ENCODE data around the gene IQGAP2. TPM values are rescaled to one million over a fixed set of nuclear protein-coding genes. Genes with fewer than 3 reads are reported as not detected.

Gene IQGAP2
- total RNA-seq, 1 donor from 2014 or later: 8.8 TPM

- peaks cover 3% of the 10 kb centered on the region for H3K27me3 Mint-ChIP-seq
- peak overlapping the region; percentile 97 for H3K27ac Mint-ChIP-seq
- H3K36me3 Mint-ChIP-seq (ENCODE audit: low read depth): peaks cover 5% of the 10 kb centered on the region
- peak; percentile 20 for DNase-seq
- intact Hi-C loops (cut with micrococcal nuclease): loop anchor here (2.0 to 10.0 kb wide), 12 partner anchors 63 to 1717 kb away; partner anchors contain the start of genes AGGF1, ANKRD31, CERT1 and F2R
- no peaks in the 10 kb centered on the region for H3K9me3 Mint-ChIP-seq
- H3K4me1 Mint-ChIP-seq: peaks cover 48% of the 10 kb centered on the region
- ATAC-seq (ENCODE audit: low read depth): peak; percentile 44
- no peak for TF ChIP-seq CTCF (IDR thresholded peaks at IDR 0.05)
- ChIA-PET POLR2A (interaction anchor here (0.5 to 1.8 kb wide), 5 partner anchors 15 to 685 kb away, joined by 3 to 14 read pairs (median 6); no protein-coding TSS in a partner anchor), CTCF (interaction anchor here (0.8 to 1.3 kb wide), 2 partner anchors 18 to 50 kb away, joined by 3 to 5 read pairs; no protein-coding TSS in a partner anchor)
- peak overlapping the region; percentile 95 for H3K4me3 Mint-ChIP-seq
Measured at GRCh38 chr5:76401801-76402250, 1.3 kb upstream of the IQGAP2 start.

- CTCF ChIA-PET: interaction anchor here (0.8 to 1.5 kb wide), 4 partner anchors 16 to 179 kb away, joined by 3 to 5 read pairs (median 4); no protein-coding TSS in a partner anchor
- peaks cover 5% of the 10 kb centered on the region for H3K36me3 Mint-ChIP-seq (ENCODE audit: low read depth)
- peaks cover 51% of the 10 kb centered on the region for H3K4me1 Mint-ChIP-seq
- POLR2A ChIA-PET: interaction anchor here (0.5 to 1.8 kb wide), 7 partner anchors 14 to 686 kb away, joined by 3 to 14 read pairs (median 4); no protein-coding TSS in a partner anchor
- ATAC-seq (ENCODE audit: low read depth) (peak; percentile 59), DNase-seq (peak; percentile 31)
- peak overlapping the region; percentile 97 for H3K27ac Mint-ChIP-seq
- intact Hi-C loops (cut with micrococcal nuclease): loop anchor here (2.0 to 10.0 kb wide), 12 partner anchors 64 to 1718 kb away; partner anchors contain the start of genes AGGF1, ANKRD31, CERT1 and F2R
- H3K4me3 Mint-ChIP-seq: peak overlapping the region; percentile 95
- peaks cover 3% of the 10 kb centered on the region for H3K27me3 Mint-ChIP-seq
- no peak for TF ChIP-seq CTCF (IDR thresholded peaks at IDR 0.05)
- no peaks in the 10 kb centered on the region for H3K9me3 Mint-ChIP-seq
Measured at GRCh38 chr5:76402251-76402885, 717 bp upstream of the IQGAP2 start.

DNA sequence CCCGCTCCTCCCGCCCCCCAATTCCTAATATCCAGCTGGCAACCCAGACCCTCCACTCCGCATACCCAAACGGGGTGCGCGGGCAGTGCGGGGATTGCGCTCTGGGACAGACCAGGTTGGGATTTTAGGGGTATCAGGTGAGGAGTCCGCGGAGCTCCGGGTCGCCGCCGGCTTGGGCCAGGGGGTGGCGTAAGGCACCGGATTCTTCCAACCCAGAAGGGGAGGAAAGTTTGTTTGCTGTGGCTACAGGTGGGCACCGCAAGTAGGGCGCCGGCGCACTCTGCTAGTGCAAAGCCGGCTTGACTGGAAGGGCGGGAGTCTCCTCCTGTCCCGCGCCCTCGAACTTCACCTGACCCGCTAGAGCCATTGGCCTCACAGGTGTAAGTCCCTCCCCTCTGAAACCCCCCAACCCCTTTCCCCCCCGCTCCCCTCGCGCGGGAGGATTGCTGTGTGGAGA, 709 bp downstream of the IQGAP2 start:
- ATAC-seq (ENCODE audit: low read depth) (peak; percentile 11), DNase-seq (peak; percentile 42)
- ChIA-PET POLR2A (interaction anchor here (0.6 to 1.8 kb wide), 5 partner anchors 57 to 1812 kb away, joined by 3 to 14 read pairs (median 4); no protein-coding TSS in a partner anchor), CTCF (interaction anchor here (0.9 to 1.5 kb wide), 5 partner anchors 52 to 370 kb away, joined by 3 to 6 read pairs (median 4); no protein-coding TSS in a partner anchor)
- H3K27me3 Mint-ChIP-seq: no peaks in the 10 kb centered on the region
- peaks cover 5% of the 10 kb centered on the region for H3K36me3 Mint-ChIP-seq (ENCODE audit: low read depth)
- H3K9me3 Mint-ChIP-seq: peaks cover 1% of the 10 kb centered on the region
- H3K4me1 Mint-ChIP-seq: peaks cover 51% of the 10 kb centered on the region
- H3K4me3 Mint-ChIP-seq: peak overlapping the region; percentile 95
- TF ChIP-seq CTCF (IDR thresholded peaks at IDR 0.05): no peak
- H3K27ac Mint-ChIP-seq: peak overlapping the region; percentile 59
- intact Hi-C loops (cut with micrococcal nuclease): loop anchor here (1.0 to 10.0 kb wide), 17 partner anchors 52 to 1719 kb away; partner anchors contain the start of genes AGGF1, ANKRD31, CERT1 and F2R

DNA sequence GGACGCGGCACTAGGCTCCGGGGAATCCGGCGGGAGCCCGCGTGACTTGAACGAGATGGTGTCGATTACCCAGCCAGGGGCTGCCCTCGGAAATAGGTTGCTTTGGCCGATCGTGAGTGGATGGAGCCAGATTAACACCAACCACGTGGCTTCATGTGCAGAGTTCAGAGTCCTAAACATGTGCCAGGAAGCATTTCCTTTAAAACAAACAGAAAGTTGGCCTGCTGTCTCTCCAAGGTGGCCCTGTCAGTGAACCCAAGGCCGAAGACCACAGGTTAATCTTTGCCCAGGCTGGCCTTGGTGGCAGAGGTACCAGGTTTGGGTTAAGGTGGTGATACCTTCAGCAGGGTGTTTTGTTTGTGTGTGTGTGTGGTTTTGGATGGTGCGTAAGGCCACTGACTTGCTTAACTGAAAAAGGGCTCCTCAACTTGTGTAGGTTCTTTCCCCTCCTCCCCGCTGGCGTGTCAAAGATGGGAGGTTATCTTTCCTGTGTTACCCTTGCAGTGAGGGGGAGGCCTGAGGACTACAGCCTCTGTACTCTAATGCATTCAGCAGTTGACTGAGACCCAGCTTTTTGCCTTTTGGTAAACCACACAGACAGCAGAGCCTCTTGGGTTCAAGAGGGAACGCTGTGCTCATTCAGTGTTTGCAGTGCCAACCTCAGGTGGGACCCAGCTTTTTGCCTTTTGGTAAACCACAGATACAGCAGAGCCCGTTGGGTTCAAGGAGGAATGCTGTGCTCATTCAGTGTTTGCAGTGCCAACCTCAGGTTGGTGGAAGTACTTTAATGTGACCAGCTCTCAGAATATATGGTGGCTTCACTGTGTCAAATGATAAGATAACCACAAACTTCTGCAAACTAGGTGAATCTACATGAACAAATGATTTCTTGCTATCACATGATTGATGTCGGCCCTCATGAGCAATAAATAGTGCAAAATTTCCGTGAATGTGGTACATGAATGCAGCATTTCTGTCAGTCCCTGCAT, 1.4 kb downstream of the IQGAP2 start:
- no peaks in the 10 kb centered on the region for H3K27me3 Mint-ChIP-seq
- intact Hi-C loops (cut with micrococcal nuclease): loop anchor here (1.0 to 10.0 kb wide), 10 partner anchors 140 to 1720 kb away; partner anchors contain the start of genes AGGF1, ANKRD31, CERT1 and F2R
- ChIA-PET CTCF (interaction anchor here (0.9 to 1.5 kb wide), 4 partner anchors 53 to 370 kb away, joined by 3 to 6 read pairs (median 4); no protein-coding TSS in a partner anchor), POLR2A (interaction anchor here (0.6 to 1.3 kb wide), 3 partner anchors 65 to 1812 kb away, joined by 4 to 6 read pairs (median 4); no protein-coding TSS in a partner anchor)
- no peak for ATAC-seq (ENCODE audit: low read depth)
- peaks cover 5% of the 10 kb centered on the region for H3K36me3 Mint-ChIP-seq (ENCODE audit: low read depth)
- H3K4me3 Mint-ChIP-seq: peak overlapping the region; percentile 95
- H3K4me1 Mint-ChIP-seq: peaks cover 51% of the 10 kb centered on the region
- TF ChIP-seq CTCF (IDR thresholded peaks at IDR 0.05): no peak
- peaks cover 1% of the 10 kb centered on the region for H3K9me3 Mint-ChIP-seq
- peak; percentile 17 for DNase-seq
- H3K27ac Mint-ChIP-seq: peak overlapping the region; percentile 59

Measured in activated B cell treated with CpG ODN at 0.5 μM for 24 hours (primary cell).